Dermis blood vessel endothelial cell (primary cell): ENCODE measurements around the gene STXBP4. TPM values are rescaled to one million over a fixed set of nuclear protein-coding genes. Genes with fewer than 3 reads are reported as not detected.

ENCODE experiments used
- DNase-seq: peaks from one replicate; pipeline ENCODE4 v3.0.0; 2010
- total RNA-seq: library from RNA; depleted of rRNA; stranded (reverse); fragments of >200 nt; gene quantifications from 2 replicates; pipeline ENCODE4 v1.2.3, GENCODE V29; 2014

STXBP4 gene
- total RNA-seq, 1 donor from 2014 or later, result 8.7 TPM

GRCh38 chr17:55175788-55176427 is 207.3 kb downstream of the STXBP4 start:
- no peak for DNase-seq

GRCh38 chr17:55177159-55177854 is 208.7 kb downstream of the STXBP4 start:
- peak; percentile 70 for DNase-seq

GRCh38 chr17:55177855-55178217 is 209.3 kb downstream of the STXBP4 start:
- no peak for DNase-seq

- DNase-seq, result peak; percentile 55
Observed at GRCh38 chr17:55186937-55187770, 218.6 kb downstream of the STXBP4 start.

GRCh38 chr17:55190748-55191147 is 222.2 kb downstream of the STXBP4 start:
- no peak for DNase-seq

- DNase-seq, result no peak
Observed at GRCh38 chr17:55198690-55199370, 230.3 kb downstream of the STXBP4 start.

GRCh38 chr17:55200904-55201303 is 232.3 kb downstream of the STXBP4 start:
- no peak for DNase-seq

- DNase-seq, result no peak
Observed at GRCh38 chr17:55201308-55201932, 232.9 kb downstream of the STXBP4 start.

GRCh38 chr17:55202896-55203295 is 234.3 kb downstream of the STXBP4 start:
- DNase-seq, result no peak

GRCh38 chr17:55208078-55208812 is 239.7 kb downstream of the STXBP4 start:
- no peak for DNase-seq

- no peak for DNase-seq
Observed at GRCh38 chr17:55210292-55210691, 241.7 kb downstream of the STXBP4 start.

GRCh38 chr17:55212880-55213279 is 244.3 kb downstream of the STXBP4 start:
- DNase-seq, result no peak

- no peak for DNase-seq
Observed at GRCh38 chr17:55215711-55216110, 247.1 kb downstream of the STXBP4 start.

GRCh38 chr17:55216888-55217287 is 248.3 kb downstream of the STXBP4 start:
- peak; percentile 7 for DNase-seq

- no peak for DNase-seq
Observed at GRCh38 chr17:55219459-55219858, 250.9 kb downstream of the STXBP4 start.

GRCh38 chr17:55219934-55220333 is 251.4 kb downstream of the STXBP4 start:
- no peak for DNase-seq

Other genes with a start within 250 kb of the STXBP4 start
- 0.34 and 0.70 TPM in 2 replicates for gene TOM1L1, start 67.9 kb upstream of the STXBP4 start, total RNA-seq
- 57.0 and 63.8 TPM in 2 replicates for gene COX11, start 111 bp upstream of the STXBP4 start, total RNA-seq